Right hindlimb (tissue), 1 donor: ENCODE measurements around the gene CARD6.
"Not testable (repeated sequence)": the region's sequence is repeated elsewhere in the genome, so short reads cannot be mapped to it uniquely, and the experiment has no call there.

Experiments used
- DNase-seq: peaks from one replicate; pipeline ENCODE4 v3.0.0-alpha.2; 2018

The CARD6 gene

DNA sequence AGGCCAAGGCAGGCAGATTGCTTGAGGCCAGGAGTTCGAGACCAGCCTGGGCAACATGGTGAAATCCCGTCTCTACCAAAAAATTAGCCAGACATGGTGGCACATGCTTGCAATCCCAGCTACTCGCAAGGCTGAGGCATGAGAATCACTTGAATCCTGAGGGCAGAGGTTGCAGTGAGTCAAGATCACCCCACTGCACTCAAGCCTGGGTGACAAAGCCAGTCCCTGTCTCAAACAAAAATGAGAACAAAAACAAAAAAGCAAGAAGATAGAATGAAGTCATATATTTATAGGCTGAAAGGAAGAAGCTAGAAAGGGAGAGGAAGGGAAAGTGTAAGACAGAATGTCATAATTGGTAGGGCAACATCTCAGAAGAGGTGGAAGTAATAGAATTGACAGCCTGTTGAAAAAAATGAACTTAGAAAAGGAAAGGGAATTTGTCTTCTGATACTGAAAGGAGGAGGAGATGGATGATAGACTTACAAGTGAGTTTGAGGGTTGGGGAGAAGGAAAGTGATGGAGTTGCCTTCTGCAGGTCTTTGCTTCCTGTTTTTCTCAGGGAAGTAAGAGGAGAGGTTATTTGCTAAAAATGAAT, 32.2 kb downstream of the CARD6 start:
- no peak for DNase-seq

DNA sequence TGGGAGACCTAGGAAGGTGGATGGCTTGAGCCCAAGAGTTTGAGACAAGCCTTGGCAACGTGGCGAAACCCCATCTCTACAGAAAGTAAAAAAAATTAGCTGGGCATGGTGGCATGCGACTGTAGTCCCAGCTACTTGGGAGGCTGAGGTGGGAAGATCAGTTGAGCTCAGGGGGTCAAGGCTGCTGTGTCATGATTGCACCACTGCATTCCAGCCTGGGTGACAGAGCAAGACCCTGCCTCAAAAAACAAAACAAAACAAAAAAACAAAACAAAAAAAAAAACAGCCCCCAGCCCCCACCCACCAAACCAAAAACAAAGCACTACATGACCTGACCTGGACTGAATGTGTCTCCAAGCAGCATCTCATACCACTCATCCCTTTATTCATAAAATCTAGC, 34.8 kb downstream of the CARD6 start:
- no peak for DNase-seq

DNA sequence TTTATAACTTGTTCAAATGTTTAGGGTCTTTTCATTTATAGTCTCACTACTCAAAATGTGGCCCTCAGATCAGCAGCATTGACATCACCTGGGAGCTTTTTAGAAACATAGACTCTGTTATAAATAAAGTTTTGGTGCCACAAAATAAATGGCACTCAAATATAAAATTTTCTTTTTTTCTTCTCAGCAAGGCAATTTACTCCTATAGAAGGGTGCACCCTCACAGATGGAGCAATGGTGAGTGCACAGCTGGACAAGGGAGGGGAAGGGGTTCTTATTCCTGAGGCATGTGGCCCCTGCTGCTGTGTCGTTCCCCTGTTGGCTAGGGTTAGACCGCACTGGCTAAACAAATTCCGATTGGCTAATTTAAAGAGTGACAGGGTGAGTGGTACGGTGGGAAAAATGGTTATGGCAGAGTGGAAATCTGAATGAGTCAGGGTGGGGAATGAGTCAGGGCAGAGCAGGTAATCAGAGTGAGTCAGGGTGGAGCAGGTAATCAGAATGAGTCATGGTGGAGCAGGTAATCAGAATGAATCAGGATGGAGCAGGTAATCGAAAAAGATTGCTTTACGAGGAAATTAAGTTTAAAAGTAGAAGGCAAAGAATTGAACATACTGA, 36.3 kb downstream of the CARD6 start:
- DNase-seq: no peak

DNA sequence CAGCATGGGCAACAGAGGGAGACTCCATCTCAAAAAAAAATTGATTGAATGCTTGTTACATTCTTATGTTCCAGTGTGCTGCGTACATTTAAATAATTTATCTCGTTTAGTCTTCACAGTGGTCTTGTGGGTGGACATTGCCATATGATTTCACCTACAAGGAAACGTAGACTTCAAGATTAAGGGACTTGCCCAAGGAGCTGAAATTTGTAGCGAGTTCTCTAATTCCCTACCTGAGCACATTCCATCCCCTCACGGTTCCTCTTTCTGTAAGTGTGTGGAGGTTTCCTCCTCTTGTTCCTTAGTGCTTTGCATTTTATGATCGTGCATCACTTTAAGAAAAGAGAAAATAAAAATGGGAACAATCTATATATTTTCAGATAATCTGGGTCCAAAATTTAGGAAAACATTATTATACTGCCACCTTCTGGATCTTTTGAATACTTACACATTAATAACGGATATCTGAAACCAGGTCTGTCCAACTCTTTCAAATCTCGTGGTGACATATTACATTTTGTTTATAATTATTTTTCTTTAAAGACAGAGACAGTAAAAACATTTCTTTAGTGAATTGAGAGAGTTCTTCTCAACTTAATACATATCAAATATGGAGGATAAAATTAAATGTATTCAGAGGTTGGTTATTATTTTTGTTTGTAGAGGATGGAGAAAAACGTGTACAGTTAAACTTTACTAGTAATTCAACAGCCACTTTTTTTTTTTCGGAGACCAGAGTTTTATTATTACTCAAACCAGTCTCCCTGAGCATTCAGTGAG, 38.2 kb downstream of the CARD6 start:
- DNase-seq: no peak

DNA sequence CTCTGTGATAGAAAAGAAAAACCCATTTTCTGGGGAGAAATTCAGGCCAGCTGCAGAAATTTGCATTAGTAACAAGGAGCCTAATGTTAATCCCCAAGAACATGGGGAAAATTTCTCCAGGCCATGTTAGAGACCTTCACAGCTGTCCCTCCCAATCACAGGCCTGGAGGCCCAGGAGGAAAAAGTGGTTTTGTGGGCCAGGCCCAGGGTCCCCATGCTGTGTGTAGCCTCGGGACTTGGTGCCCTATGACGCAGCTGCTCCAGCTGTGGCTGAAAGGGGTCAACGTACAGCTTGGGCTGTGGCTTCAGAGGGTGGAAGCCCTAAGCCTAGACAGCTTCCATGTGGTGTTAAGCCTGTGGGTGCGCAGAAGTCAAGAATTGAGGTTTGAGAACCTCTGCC, 41.1 kb downstream of the CARD6 start:
- no peak for DNase-seq

DNA sequence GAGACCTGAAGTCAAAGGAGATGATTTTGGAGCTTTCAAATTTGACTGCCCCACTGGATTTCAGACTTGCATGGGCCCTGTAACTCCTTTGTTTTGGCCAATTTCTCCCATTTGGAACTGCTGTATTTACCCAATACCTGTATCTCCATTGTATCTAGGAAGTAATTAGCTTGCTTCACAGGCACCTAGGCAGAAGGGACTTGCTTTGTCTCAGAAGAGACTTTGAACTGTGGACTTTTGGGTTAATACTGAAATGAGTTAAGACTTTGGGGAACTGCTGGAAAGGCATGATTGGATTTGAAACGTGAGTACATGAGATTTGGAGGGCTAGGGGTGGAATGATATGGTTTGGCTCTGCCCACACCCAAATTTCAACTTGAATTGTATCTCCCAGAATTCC, 41.9 kb downstream of the CARD6 start:
- DNase-seq: not testable (repeated sequence)

DNA sequence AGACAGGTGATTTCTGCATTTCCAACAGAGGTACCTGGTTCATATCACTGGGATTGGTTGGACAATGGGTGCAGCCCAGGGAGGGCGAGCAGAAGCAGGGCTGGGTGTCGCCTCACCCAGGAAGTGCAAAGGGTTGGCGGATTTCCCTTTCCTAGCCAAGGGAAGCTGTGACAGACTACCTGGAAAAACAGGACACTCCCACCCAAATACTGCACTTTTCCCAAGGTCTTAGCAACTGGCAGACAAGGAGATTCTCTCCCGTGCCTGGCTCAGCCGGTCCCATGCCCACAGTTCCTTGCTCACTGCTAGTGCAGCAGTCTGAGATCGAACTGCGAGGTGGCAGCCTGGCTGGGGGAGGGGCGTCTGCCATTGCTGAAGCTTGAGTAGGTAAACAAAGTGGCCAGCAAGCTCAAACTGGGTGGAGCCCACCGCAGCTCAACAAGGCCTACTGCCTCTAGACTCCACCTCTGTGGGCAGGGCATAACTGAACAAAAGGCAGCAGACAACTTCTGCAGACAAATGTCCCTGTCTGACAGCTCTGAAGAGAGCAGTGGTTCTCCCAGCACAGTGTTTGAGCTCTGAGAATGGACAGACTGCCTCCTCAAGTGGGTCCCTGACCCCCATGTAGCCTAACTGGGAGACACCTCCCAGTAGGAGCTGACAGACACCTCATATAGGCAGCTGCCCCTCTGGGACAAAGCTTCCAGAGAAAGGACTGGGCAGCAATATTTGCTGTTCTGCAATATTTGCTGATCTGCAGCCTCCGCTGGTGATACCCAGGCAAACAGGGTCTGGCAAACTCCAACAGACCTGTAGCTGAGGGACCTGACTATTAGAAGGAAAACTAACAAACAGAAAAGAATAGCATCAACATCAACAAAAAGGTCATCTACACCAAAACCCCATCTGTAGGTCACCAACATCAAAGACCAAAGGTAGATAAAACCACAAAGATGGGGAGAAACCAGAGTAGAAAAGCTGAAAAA, 54.6 kb downstream of the CARD6 start:
- not testable (repeated sequence) for DNase-seq

DNA sequence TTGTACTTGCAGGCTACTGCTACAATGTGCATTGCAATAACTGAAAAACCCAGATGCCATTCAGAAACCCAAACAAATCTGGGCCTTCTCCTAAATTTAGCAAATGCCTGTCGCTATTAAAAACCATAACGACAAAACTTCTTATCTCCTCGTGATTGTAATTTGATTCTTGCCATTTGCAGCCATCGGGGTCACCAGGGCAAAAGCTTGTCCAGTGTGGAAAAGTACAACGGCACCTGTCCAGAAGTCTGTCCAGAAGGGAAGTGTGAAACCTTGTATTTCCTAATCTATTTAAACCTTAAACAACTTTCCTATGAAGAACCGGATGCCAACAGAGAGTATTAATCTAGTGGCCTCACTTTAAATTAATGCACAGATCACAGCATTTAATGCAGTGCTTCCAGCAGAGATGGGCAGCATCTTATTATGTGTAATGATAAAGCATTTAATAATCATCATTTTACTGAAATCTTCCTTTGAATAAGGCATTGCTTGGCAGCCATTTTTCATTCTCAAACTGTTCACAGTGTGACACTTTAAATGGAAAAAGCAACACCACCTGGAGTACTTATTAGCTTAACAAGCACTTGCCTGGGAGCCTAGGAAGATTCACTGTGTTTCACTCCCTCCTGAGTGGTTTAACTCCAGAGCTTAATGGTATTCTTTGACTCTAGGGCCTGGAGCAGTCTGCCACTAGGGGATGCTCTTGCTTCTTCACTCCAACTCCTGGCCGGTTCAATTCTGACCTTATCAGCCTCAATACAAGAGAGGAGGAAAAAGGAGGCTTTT, 63.2 kb downstream of the CARD6 start:
- DNase-seq: peak; percentile 46

DNA sequence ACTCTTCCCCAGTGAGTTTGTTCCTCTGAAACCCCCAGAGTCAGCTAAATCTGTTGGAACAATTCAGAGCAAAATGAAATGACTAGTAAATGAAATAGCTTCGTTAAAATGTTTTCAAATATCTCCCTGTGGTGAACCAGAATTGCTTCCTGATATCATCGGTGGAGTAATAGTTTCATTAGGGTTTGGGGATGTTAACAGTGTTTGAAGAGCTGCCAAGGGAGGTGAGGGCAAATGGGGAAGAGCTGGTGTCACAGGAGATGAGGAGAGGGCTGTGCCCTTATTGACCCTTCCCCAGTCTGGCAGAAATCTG, 63.8 kb downstream of the CARD6 start:
- no peak for DNase-seq

DNA sequence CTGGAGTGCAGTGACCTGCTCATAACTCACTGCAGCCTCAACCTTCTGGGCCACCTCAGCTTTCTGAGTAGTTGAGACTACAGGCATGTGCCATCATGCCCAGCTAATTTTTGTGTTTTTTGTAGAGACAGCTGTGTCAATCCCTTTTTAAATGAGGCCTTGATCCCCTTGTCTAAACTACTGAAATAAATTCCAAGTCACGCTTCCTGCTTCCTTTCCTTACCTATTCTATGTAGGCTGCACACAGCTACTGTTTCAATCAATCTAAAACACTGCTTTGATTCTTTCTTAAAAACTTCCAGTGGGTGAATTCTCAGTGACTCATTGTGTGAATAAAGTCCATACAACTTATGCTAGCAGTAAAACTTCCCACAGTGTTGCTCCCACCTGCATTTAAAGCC, 65.2 kb downstream of the CARD6 start:
- DNase-seq: no peak

DNA sequence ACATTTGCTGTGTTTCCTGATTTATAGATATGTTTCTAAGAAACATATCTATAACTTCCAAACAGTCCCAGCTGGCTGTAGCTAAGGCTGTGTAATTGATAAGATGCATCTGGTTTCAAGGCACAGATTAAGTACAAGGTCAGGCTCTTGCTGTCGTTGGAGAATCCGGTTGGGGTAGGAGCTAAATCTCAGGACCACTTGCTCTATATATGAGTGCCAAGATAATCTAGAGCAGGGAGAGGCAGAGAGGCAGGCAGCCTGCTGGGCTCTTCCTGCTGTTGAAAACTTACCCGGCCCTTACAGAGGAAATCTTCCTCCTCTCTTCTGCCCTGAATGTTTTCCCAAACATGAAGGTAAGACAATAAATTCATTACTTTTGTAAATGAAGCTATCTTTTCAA, 68.1 kb downstream of the CARD6 start, which contains the start of gene C7:
Gene C7, plus strand, starts transcription at position 234 of the 400 bp plus-strand sequence. Its CDS starts 114 bp downstream, at position 348.
- DNase-seq: no peak

DNA sequence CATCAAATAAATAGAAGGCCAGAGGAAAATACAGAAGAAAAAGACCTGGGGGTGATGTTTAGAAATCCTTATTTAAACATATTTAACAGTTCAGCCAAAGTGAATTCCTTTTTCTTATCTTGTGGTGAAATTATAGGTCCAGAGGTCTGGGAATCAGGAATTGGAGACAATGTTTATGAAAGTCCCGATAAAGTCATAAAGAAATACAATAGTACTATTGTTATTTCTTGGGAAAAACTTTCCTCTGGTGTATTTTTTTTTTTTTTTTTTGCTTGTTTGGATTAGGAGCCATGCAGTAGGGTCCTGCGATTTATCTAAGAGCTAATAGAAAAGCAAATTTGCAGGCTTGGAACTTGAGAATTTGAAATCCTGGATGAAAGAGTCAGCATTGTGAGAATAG, 68.6 kb downstream of the CARD6 start:
- DNase-seq: no peak
